Measurements from ENCODE around the gene GARNL3.

Gene GARNL3

DNA sequence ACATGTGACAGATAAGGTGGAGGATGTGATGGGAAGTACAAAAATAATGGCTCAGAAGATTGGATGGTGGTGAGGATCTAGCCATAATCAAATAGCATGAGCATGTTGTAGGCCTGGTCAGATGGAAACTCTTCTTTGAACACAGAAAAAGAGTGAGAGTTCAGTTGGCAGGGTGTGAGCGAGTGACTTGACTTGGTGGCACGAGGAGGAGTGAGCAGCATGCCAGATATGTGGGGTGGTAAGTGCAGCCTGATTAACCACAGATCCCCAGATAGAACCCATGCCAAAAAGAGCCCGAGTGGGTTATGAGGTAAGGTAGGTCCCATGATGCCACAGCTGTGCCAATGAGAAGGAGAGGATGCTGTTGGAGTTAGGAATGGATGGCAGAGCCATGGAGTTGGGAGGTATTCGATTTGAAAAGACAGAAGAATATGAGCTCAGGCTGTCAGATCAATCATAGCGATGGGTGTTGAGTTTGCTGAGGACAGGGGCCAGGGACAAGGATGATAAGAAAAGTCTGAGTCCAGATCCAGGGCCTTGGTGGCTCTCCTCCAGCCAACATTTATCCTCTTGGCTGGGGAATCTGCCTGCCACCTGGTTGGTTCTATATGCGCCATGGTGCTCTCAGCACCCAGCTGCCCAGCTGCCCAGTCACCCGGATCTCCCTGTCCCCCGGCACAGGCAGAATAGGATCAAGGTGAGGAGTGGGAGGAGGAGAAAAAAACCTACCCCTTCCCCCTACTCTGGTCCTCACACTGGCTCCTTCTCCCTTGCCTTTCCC, 16.5 kb downstream of the GARNL3 start:
- DNase-seq (ENCODE audit: low spot score) = no peak
- TF ChIP-seq, protein P1, sequence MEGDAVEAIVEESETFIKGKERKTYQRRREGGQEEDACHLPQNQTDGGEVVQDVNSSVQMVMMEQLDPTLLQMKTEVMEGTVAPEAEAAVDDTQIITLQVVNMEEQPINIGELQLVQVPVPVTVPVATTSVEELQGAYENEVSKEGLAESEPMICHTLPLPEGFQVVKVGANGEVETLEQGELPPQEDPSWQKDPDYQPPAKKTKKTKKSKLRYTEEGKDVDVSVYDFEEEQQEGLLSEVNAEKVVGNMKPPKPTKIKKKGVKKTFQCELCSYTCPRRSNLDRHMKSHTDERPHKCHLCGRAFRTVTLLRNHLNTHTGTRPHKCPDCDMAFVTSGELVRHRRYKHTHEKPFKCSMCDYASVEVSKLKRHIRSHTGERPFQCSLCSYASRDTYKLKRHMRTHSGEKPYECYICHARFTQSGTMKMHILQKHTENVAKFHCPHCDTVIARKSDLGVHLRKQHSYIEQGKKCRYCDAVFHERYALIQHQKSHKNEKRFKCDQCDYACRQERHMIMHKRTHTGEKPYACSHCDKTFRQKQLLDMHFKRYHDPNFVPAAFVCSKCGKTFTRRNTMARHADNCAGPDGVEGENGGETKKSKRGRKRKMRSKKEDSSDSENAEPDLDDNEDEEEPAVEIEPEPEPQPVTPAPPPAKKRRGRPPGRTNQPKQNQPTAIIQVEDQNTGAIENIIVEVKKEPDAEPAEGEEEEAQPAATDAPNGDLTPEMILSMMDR (conservative IDR thresholded peaks at IDR 0.05; ENCODE audit: low read depth) = no peak
- POLR2A ChIA-PET (ENCODE audit: low non-redundant PET) = no interaction called here
- H3K27ac ChIP-seq = no peak overlapping the region
- CTCF ChIA-PET = no interaction called here

DNA sequence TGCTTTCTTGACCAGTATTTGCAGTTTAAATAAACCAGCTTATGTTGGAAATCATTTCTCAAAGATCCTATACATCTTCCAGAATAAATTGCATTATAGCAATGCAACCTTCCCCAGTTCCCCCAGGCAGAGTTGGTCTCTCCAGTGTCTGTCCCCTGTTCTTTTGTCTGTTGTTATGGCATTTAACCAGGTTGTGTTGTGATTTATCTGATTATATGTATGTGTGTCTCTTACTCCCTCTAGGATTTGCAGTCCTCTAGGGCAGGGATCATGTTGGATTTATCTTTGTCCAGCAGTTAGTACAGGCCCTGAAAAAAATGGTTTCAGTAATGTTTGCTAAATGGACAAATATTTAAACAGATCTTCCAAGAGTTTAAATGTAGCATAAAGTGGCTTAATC, 17.3 kb downstream of the GARNL3 start:
- ChIA-PET POLR2A (ENCODE audit: low non-redundant PET) (no interaction called here), CTCF (no interaction called here)
- TF ChIP-seq, protein P1 (conservative IDR thresholded peaks at IDR 0.05; ENCODE audit: low read depth) = no peak
- no peak for DNase-seq (ENCODE audit: low spot score)
- no peak overlapping the region for H3K27ac ChIP-seq

DNA sequence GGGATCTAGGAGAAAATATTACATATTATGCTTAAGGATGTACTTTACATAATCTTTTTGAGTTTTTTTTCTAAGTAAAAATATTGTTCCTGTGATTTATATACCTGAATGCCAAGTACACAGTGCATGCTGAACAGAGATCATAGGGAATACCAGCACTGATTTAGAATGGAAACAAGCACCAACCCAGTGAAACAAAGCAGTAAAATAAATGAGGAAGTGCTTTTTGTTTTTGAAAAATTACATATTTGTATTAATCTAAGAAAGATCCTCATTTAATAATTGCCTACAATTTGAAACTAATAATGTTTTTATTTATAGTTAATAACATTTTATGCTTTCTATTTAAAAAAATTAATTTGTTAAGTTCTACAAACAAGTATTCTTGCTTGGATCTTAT, 18.0 kb downstream of the GARNL3 start:
- POLR2A ChIA-PET (ENCODE audit: low non-redundant PET) = no interaction called here
- CTCF ChIA-PET = no interaction called here
- DNase-seq (ENCODE audit: low spot score) = no peak
- H3K27ac ChIP-seq = no peak overlapping the region
- TF ChIP-seq, protein P1 (conservative IDR thresholded peaks at IDR 0.05; ENCODE audit: low read depth) = no peak

DNA sequence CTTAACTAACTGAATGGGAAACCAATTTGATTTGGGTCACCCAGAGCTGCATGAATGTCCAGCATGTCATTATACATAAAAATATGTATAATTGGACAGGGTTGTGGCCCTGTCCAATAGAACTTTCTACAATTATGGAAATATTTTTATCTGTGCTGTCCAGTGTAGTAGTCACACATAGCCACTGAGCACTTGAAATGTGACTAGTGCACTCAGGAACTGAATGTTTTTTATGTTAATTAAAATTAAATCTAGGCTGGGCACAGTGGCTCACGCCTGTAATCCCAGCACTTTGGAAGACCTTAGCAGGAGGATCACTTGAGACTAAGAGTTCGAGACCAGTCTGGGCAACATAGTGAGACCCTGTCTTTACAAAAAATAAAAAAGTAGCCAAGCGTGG, 18.6 kb downstream of the GARNL3 start:
- TF ChIP-seq, protein P1 (conservative IDR thresholded peaks at IDR 0.05; ENCODE audit: low read depth) = no peak
- no peak for DNase-seq (ENCODE audit: low spot score)
- CTCF ChIA-PET = no interaction called here
- POLR2A ChIA-PET (ENCODE audit: low non-redundant PET) = no interaction called here
- no peak overlapping the region for H3K27ac ChIP-seq

DNA sequence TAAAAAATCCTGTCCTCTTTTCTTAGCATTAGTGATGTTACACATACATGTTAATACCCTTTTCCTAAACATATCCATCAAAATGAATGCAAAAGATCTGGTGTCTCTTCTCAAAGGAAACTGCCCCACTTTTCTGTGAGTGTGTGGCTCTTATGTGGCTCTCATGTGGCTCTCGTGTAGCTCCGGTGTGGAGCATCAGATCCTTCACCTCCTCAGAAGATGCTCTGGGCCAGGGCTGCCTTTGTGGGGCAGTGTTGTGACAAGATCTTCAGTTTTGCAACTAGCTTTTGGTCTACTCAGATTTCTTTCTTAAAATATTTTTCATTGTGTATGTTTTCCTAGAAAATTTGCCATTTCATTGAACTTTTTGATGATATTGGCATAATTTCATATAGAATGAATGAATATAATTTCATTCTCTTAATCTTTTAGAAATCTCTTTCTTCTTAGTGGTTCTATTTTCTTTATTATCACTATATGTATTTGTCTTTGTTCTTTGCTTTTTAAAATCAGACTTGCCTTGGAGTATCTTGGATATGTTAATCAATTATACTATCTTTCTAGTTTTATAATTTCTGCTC, 19.4 kb downstream of the GARNL3 start:
- DNase-seq (ENCODE audit: low spot score) = peak; percentile 35
- ChIA-PET POLR2A (ENCODE audit: low non-redundant PET) (no interaction called here), CTCF (interaction anchor here (0.6 to 1.1 kb wide), 3 partner anchors 66 to 336 kb away, joined by 3 to 4 read pairs (median 3); no protein-coding TSS in a partner anchor)
- H3K27ac ChIP-seq = no peak overlapping the region
- TF ChIP-seq, protein P1 (conservative IDR thresholded peaks at IDR 0.05; ENCODE audit: low read depth) = peak; percentile 71

DNA sequence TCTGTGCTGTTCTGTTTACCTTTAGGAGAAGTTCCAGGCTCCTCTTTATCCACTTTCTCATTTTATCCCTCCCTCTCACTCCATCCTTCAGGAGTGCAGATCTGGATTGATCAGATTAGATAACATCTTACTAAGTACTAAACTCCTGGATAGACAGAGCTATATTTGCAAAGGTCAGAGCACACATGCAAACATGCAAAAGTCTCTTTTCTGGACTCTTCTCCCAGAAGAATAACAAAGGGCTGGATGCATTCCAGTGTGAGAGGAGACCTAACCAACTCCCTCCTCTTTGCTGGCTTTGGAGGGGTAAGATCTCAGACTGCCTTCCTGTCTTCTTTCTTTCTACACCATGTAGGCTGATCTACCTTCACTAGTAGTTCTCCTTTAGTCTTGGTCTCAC, 21.4 kb downstream of the GARNL3 start:
- POLR2A ChIA-PET (ENCODE audit: low non-redundant PET) = no interaction called here
- no peak for DNase-seq (ENCODE audit: low spot score)
- H3K27ac ChIP-seq = no peak overlapping the region
- TF ChIP-seq, protein P1 (conservative IDR thresholded peaks at IDR 0.05; ENCODE audit: low read depth) = no peak
- CTCF ChIA-PET = interaction anchor here (1.1 kb wide), 1 partner anchor 346 kb away, joined by 4 read pairs; no protein-coding TSS in a partner anchor

All from RWPE1 (cell line).